ENCODE results near the gene AGMO. TPM values are rescaled to one million over a fixed set of nuclear protein-coding genes. Genes with fewer than 3 reads are reported as not detected.

AGMO gene
- total RNA-seq, 1 experiment from 2014 or later, result not detected

GRCh38 chr7:15441915-15442314 lies 119.9 kb downstream of the AGMO start:
- no peaks in the 10 kb centered on the region for H3K36me3 ChIP-seq (ENCODE audit: control insufficient read depth, insufficient read depth, low read length)
- no peaks in the 10 kb centered on the region for H3K4me1 ChIP-seq (ENCODE audit: control insufficient read depth, insufficient read depth, low read length)
- in situ Hi-C loops (cut with HindIII; ENCODE audit: low pct_unique_long_range_greater_than_20kb, low sequenced_read_pairs) (no loop called here), intact Hi-C loops (cut with micrococcal nuclease; ENCODE audit: unreplicated experiment) (no loop called here)
- BruUV-seq (replicated peaks), result no TSS peak
- DNase-seq (ENCODE audit: low read depth, low spot score) (no peak), ATAC-seq (no peak)
- H3K27me3 ChIP-seq (ENCODE audit: control insufficient read depth, insufficient read depth, low read length), result no peaks in the 10 kb centered on the region
- TF ChIP-seq POLR2AphosphoS5 (IDR thresholded peaks at IDR 0.05; ENCODE audit: low read depth, low read length) (no peak), CTCF (IDR thresholded peaks at IDR 0.05) (no peak)
- ChIA-PET CTCF (no interaction called here), POLR2A (no interaction called here)
- H3K27ac ChIP-seq (ENCODE audit: low read length), result no peak overlapping the region
- H3K4me3 ChIP-seq (ENCODE audit: low read depth in 2 of 2, low read length in 2 of 2), result no peak overlapping the region
- no peaks in the 10 kb centered on the region; the same call in 1 of the 2 replicates for H3K9me3 ChIP-seq (ENCODE audit: control insufficient read depth, insufficient read depth, low read depth, low read length)

- ATAC-seq (no peak), DNase-seq (ENCODE audit: low read depth, low spot score) (no peak)
- intact Hi-C loops (cut with micrococcal nuclease; ENCODE audit: unreplicated experiment) (no loop called here), in situ Hi-C loops (cut with HindIII; ENCODE audit: low pct_unique_long_range_greater_than_20kb, low sequenced_read_pairs) (no loop called here)
- no peak for TF ChIP-seq POLR2AphosphoS5 (IDR thresholded peaks at IDR 0.05; ENCODE audit: low read depth, low read length)
- no peak for TF ChIP-seq SIN3A (IDR thresholded peaks at IDR 0.05; ENCODE audit: borderline replicate concordance, insufficient read depth, low read depth, low read length)
- TF ChIP-seq CTCF (IDR thresholded peaks at IDR 0.05), result no peak
- no peak for TF ChIP-seq TCF7L2 (IDR thresholded peaks at IDR 0.05; ENCODE audit: low read depth, low read length)
- no peak for TF ChIP-seq REST (IDR thresholded peaks at IDR 0.05; ENCODE audit: insufficient read depth in 1 of 2, low read depth in 2 of 2, low read length in 1 of 2)
- Histone ChIP-seq H3K4me3 (ENCODE audit: low read depth in 2 of 2, low read length in 2 of 2) (no peak overlapping the region), H3K36me3 (ENCODE audit: control insufficient read depth, insufficient read depth, low read length) (no peaks in the 10 kb centered on the region), H3K4me1 (ENCODE audit: control insufficient read depth, insufficient read depth, low read length) (no peaks in the 10 kb centered on the region), H3K9me3 (ENCODE audit: control insufficient read depth, insufficient read depth, low read depth, low read length) (no peaks in the 10 kb centered on the region), H3K27ac (ENCODE audit: low read length) (no peak overlapping the region), H3K27me3 (ENCODE audit: control insufficient read depth, insufficient read depth, low read length) (no peaks in the 10 kb centered on the region)
- CTCF ChIA-PET, result no interaction called here
- POLR2A ChIA-PET, result no interaction called here
- BruUV-seq (replicated peaks), result no TSS peak
These were observed 121.3 kb downstream of the AGMO start for GRCh38 chr7:15440482-15440881.

- Histone ChIP-seq H3K27me3 (ENCODE audit: control insufficient read depth, insufficient read depth, low read length) (no peaks in the 10 kb centered on the region), H3K4me3 (ENCODE audit: low read depth in 2 of 2, low read length in 2 of 2) (no peak overlapping the region), H3K27ac (ENCODE audit: low read length) (no peak overlapping the region), H3K9me3 (ENCODE audit: control insufficient read depth, insufficient read depth, low read depth, low read length) (no peaks in the 10 kb centered on the region), H3K36me3 (ENCODE audit: control insufficient read depth, insufficient read depth, low read length) (no peaks in the 10 kb centered on the region), H3K4me1 (ENCODE audit: control insufficient read depth, insufficient read depth, low read length) (no peaks in the 10 kb centered on the region)
- TF ChIP-seq REST (IDR thresholded peaks at IDR 0.05; ENCODE audit: insufficient read depth in 1 of 2, low read depth in 2 of 2, low read length in 1 of 2) (no peak), TCF7L2 (IDR thresholded peaks at IDR 0.05; ENCODE audit: low read depth, low read length) (no peak), POLR2AphosphoS5 (IDR thresholded peaks at IDR 0.05; ENCODE audit: low read depth, low read length) (no peak), CTCF (IDR thresholded peaks at IDR 0.05) (no peak), SIN3A (IDR thresholded peaks at IDR 0.05; ENCODE audit: borderline replicate concordance, insufficient read depth, low read depth, low read length) (no peak)
- intact Hi-C loops (cut with micrococcal nuclease; ENCODE audit: unreplicated experiment), result no loop called here
- in situ Hi-C loops (cut with HindIII; ENCODE audit: low pct_unique_long_range_greater_than_20kb, low sequenced_read_pairs), result no loop called here
- POLR2A ChIA-PET, result no interaction called here
- DNase-seq (ENCODE audit: low read depth, low spot score) (no peak), ATAC-seq (no peak)
- no TSS peak for BruUV-seq (replicated peaks)
- CTCF ChIA-PET, result no interaction called here
These were observed 122.0 kb downstream of the AGMO start for GRCh38 chr7:15439853-15440252.

Data from Panc1 (cell line).